GM10248 (cell line): ENCODE data around the gene CLEC16A.

Experiments
- CTCF ChIA-PET: fragments of 300-600 bp; sonication (Branson Sonifier 250); formaldehyde crosslinking; extraction: SDS; loops from one replicate; lab custom pipeline; 2021; ENCODE audit warnings: antibody characterized with exemption; lab: Yijun Ruan, JAX
- POLR2A ChIA-PET: fragments of 350-650 bp; sonication (Branson Sonifier 250); formaldehyde crosslinking; extraction: SDS; loops from one replicate; lab custom pipeline; 2020; ENCODE audit warnings: antibody characterized with exemption; lab: Yijun Ruan, JAX
- DNase-seq: peaks from one replicate; pipeline ENCODE4 v3.0.0; 2012; ENCODE audit errors: extremely low spot score
- CTCF ChIP-seq: IDR thresholded peaks from 2 replicates; pipeline ENCODE4 v1.5.1; 2012; ENCODE audit warnings: mild to moderate bottlenecking, low read depth; ENCODE audit errors: extremely low read depth, missing control alignments, control extremely low read depth

Gene CLEC16A

GRCh38 chr16:10933865-10934264 is 10.5 kb upstream of the CLEC16A start:
- no peak for DNase-seq
- POLR2A ChIA-PET: no interaction called here
- no peak for TF ChIP-seq CTCF
- CTCF ChIA-PET: no interaction called here

GRCh38 chr16:10934325-10935107 is 9.8 kb upstream of the CLEC16A start:
- TF ChIP-seq CTCF: no peak
- POLR2A ChIA-PET: interaction anchor here (0.9 kb wide), 1 partner anchor 14 kb away, joined by 3 read pairs; no protein-coding TSS in a partner anchor
- DNase-seq: no peak
- CTCF ChIA-PET: interaction anchor here (1.3 to 4.1 kb wide), 2 partner anchors 9 to 12 kb away, joined by 4 to 16 read pairs; no protein-coding TSS in a partner anchor

DNA sequence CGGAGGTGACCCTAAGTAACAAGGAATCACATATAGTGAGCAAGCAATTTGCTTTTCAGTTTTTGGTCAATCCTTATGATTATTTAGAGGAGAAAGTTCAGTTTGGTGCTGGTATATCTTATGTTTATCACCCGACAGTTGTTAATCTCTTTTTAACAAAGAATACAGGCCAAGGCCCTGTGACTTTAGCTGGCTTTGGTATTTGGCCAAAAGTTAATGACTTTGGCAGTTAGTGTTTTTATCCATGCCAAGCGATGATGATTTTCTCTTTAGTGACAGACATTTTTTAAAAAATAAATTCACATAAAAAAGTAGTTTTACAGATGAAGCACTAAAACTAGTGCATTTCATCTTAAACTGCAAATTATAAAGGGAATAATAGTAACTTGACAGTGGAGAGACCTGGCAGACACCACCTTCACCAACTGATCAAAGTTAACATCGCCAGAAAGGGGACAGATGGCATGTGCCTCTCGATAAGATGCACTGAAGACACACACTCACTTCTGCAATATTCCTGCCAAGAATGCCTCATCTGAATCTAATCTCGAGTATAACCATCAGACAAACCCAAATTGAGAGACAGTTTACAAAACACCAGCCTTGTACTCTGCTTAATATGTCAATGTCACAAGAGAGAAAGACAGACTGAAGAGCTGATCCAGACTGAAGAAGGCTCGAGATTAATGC is 9.0 kb upstream of the CLEC16A start:
- TF ChIP-seq CTCF: no peak
- no peak for DNase-seq
- ChIA-PET POLR2A (interaction anchor here (0.9 kb wide), 1 partner anchor 13 kb away, joined by 3 read pairs; no protein-coding TSS in a partner anchor), CTCF (interaction anchor here (1.3 to 4.1 kb wide), 3 partner anchors 10 to 42 kb away, joined by 3 to 16 read pairs (median 4); no protein-coding TSS in a partner anchor)

DNA sequence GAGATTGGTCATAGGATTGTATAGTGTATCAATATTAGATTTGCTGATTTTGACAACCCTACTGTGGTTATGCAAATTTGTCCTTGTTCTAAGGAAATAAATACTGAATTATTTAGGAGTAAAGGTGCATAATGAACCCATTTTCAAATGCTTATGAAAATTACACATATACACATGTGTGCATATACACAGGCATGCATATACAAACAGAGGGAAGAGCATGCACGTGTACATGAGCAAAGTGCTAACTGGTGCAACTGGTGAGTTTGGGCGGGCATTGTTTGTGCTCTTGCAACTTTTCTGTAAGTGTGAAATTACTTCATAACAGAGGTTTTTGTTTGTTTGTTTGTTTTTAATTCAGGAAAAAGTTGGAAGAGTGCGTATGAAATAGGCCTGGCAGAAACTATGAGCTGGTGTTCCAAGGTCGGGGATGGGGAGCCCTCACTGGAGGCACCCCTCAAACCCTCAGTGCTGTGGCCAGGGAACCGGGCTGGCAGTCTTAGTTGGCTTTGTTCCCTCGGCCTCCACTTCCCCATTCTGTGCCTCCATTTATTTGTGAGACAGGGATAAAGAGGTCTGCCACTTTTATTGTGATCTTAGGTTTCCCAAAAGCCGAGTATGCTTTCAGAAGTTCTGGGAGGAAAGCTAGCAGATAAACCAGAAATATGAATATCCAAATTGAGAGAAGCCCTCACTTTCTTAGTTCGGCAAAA is 7.9 kb upstream of the CLEC16A start:
- no peak for DNase-seq
- POLR2A ChIA-PET: interaction anchor here (1.1 kb wide), 1 partner anchor 197 kb away, joined by 5 read pairs; no protein-coding TSS in a partner anchor
- CTCF ChIA-PET: interaction anchor here (0.9 to 4.1 kb wide), 6 partner anchors 9 to 427 kb away, joined by 3 to 16 read pairs (median 4); no protein-coding TSS in a partner anchor
- no peak for TF ChIP-seq CTCF

GRCh38 chr16:10937068-10937859 is 7.1 kb upstream of the CLEC16A start:
- no peak for DNase-seq
- TF ChIP-seq CTCF: no peak
- POLR2A ChIA-PET: interaction anchor here (1.1 kb wide), 1 partner anchor 198 kb away, joined by 5 read pairs; no protein-coding TSS in a partner anchor
- CTCF ChIA-PET: interaction anchor here (0.9 to 4.1 kb wide), 6 partner anchors 8 to 428 kb away, joined by 3 to 16 read pairs (median 4); no protein-coding TSS in a partner anchor
